HG03521 (cell line): ENCODE results near the gene PDE3A.
"Not testable (repeated sequence)": the region's sequence is repeated elsewhere in the genome, so short reads cannot be mapped to it uniquely, and the experiment has no call there.

ENCODE experiments used
- ATAC-seq: cut with Tn5 transposase; IDR thresholded peaks from one replicate; pipeline ENCODE4 v1.9.1; 2021; ENCODE audit warnings: mild to moderate bottlenecking, moderate library complexity; ENCODE audit not compliant: unreplicated experiment

The PDE3A gene

DNA sequence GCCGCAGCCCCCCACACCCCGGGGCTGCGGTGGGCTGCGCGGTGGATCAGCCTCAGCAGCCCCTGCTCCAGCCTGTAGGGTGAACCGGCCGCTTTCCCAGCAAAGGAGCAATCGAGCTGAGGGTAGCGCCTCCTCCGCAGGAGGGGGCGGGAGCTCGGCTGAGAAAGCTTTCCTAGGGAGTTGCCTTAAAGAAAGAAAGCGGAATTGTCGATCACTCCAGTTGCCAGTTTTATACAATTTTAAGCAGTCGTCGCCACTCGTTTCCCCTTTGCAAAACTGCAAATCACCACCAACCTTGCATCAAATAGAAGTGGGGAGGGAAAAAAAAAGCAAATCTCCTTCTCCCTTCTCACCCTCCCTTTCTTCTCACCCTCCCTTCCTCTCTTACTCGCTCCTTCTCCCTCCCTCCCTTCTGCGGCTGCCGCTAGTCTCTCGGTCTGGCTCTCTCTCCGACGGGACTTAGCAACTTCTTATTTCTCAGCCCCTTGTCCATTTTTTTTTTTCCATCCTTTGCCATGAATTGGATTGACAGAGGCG lies at the start of gene PDE3A:
Gene PDE3A, plus strand, starts transcription at position 424 of the 537 bp plus-strand sequence. CDS start 748 bp downstream, outside the sequence.
- ATAC-seq = no peak

DNA sequence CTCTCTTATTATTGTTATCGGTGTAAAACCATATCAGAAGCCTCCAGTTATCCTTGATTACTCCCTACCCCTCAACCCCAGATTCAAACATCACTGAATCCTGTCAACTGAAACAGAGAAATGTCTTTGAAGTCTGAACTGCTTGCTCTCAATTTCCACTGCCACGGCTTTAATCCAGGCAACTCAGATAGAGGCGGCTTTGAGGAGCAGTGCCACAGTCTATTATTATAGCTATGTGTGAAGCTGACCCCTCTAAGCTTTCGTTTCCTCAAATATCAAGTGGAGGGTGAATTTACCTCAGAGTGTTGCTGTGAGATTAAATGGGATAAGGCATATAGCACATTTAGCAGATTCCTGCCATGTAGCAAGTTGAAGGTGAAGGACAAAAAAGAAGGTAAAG lies 49.0 kb upstream of the PDE3A start:
- ATAC-seq = no peak

DNA sequence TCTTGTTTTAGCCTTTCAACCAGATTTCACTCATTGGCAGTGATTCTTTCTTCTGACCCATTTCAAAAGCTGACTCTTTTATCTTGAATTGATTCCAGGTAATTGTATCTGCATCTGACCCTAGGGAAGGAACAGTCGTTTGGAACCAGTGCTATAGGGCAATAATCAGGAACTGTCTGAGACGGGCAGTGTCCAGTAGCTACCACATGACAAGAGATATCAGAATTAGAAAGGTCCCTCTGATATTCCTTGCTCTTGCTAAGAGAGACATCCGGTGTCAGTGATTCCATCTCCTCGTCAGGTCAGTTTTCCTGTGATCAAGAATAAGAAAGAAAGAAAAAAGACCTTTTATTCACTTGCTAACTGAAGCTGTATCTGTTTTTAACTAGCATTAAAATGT lies 47.8 kb upstream of the PDE3A start:
- ATAC-seq = no peak

DNA sequence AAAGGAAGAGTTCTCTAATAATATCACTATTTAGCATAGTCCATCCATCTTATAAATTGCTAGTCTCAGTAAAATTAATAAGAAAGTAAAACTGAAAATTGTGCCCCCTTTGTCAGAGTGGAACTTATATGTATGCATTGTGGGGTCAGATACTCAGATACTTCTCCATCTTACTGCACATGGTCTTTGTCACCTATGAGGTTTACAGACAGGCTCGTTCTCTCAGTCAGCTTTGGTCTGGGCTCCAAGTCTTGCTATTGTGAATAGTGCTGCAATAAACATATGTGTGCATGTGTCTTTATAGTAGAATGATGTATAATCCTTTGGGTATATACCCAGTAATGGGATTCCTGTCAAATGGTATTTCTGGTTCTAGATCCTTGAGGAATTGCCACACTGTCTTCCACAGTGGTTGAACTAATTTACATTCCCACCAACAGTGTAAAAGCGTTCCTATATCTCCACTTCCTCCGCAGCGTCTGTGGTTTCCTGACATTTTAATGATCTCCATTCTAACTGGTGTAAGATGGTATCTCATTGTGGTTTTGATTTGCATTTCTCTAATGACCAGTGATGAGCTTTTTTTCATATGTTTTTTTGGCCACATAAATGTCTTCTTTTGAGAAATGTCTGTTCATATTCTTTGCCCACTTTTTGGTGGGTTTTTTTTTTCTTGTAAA lies 37.4 kb upstream of the PDE3A start:
- ATAC-seq = not testable (repeated sequence)

DNA sequence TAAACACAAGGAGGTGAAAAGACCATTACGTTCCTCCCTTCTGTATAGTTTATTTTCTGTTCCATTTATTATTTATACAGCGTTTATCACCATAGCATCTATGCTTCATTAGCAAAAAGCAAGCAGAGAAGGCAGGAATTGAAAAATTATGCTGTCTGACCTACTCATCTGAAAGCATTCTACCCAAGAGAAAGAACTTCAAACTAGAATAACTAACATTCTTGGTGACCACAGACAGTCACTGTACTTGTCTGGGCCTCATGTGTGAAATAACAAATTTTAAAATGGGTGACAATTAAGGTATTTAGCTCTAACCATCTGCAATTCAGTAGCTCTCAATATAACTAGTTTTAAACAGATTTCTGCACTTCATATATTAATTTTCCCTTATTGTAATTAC lies 29.3 kb upstream of the PDE3A start:
- no peak for ATAC-seq

DNA sequence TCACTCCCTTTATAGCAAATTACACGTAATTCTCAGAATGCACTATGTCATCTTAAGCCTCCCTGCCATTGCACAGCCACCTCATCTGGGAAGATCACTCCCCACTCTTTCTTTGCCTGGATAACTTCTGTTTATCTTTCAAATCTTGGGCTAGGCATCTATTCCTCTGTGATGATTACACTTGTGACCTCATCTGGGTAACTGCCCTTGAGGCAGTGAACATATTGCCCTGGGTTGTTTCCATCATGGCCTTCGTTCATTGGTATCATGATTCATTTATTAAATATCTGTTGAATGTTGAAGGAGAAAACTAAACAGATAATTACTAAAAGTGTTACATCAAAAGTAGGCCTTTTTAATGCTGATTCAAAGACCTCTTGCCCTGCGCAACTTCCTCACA lies 26.2 kb upstream of the PDE3A start:
- ATAC-seq = no peak

DNA sequence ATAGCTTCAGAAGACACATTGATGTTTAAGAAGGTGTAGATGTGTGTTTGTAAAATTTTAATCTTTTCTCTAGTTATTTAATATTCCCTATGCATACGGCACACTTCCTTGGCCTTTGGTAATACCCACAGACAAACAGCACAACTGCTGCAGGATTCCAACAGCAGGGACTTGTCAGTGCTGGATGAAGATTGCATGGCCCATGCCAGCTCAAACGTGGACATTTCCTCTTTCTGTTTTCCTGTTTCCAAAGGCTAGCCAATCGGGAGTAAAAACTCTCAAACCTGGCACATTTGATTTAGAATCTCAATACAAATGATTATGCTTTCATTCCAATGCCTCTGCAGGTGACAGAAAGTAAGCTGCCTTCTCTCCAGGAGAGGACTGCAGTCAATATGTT lies 22.5 kb upstream of the PDE3A start:
- ATAC-seq = no peak

DNA sequence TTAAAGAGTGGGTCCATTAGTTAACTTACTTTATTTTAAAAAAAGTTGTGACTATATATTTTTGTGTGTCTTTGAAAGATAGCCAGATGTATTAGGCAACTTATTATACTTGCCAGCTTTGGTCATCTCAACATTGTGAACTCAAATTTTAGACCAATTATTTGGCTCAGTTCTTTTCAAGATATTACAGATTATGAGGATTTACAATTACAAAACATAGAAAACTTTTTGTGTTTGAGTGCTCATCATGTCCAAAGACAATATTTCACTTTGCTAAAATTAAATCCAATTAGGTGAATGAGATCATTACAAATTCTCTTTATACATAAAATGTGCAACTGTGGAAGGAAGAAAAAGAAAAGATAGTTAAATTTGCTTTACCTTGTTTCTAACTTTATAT lies 18.3 kb upstream of the PDE3A start:
- ATAC-seq = no peak

DNA sequence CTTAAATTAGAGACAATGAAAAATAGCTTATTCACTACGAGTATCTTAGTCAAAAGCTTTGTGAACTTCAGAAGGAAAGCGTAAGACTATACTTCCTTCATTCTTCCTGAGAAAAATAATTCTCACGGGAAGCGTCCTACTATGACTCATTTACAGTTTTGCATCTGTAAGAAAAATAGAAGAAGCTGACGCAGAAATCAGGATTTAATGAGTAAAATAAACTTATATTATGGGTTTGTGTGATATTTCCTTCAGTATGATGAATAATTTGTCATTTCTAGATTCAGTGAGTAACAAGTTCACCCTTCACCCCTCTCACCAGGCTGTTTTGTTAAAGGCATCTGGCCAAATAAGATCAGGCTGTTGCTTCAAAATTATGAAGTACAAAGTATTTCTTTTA lies 17.8 kb upstream of the PDE3A start:
- ATAC-seq = no peak

DNA sequence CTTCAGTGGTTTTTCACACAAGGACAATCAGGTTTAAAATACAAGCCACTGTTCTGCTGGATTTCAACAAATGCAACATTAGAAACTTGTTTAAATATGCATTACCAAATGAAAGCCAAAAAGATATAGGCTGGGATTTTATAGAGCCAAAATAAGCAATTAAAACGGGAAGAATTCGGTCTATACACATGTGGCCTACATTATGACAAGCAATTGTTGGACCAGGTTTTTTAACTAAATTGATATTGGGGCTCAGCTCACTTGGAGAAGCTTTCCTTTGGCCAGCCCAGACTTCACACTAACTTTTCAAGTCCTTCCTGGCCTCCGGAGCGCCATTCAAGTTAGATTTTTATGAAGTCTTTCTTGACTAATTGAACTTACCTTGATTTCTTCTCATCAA lies 16.9 kb upstream of the PDE3A start:
- ATAC-seq = no peak

DNA sequence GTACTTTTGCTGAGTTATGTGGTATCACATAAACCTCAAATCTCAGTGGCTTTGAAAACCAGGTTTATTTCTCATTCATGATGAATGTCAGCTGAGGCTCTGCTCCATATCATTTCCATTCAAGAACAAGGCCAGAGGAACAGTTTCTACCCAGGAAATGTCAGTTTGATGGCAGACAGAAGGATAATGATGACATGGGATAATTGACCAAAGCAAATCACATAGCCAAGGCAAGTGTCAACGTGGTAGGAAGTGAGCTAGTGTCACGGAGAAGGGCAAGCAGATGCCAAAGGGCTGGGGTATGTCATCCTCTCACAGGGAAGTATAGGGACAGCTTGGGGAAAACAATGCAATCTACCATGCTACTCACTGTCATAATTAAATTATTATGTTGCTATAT lies 12.3 kb upstream of the PDE3A start:
- ATAC-seq = no peak

DNA sequence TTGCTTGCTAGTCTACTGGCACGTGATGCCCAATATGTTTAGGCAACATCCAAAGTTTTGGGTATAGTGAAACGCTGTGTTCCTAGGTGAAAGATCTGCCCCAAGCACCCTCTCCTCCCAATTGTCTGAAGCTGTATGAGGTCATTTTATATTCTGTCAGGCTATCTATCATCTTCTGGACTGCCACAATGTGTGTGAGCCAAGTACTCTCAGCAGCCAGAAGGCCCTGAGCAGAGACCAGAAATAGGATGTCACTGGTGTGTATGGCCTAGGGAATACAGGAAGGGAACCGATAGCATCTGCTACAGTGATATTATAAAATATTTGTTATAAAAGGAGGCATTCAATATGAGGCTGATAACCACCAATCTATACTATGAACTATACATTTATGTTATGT lies 7.9 kb upstream of the PDE3A start:
- ATAC-seq = no peak

DNA sequence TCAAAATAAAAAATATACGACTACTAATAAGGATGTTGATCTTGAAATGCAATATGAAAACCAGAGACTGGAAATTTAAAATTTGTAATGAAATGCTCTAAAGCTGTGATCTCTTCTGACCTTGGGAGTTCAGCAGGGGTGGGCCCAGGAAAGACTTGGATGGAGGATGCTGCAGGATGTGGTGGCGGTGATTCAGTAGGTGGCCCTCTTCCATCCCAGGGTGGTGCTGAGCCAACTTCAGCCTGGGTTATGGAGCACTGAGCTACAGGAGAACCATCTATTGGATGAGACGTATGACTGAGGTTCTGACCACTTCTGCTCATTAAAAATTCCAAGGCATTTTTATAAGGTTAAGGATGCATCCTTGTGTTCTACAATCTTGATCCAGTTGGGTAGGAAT lies 6.9 kb upstream of the PDE3A start:
- ATAC-seq = no peak

DNA sequence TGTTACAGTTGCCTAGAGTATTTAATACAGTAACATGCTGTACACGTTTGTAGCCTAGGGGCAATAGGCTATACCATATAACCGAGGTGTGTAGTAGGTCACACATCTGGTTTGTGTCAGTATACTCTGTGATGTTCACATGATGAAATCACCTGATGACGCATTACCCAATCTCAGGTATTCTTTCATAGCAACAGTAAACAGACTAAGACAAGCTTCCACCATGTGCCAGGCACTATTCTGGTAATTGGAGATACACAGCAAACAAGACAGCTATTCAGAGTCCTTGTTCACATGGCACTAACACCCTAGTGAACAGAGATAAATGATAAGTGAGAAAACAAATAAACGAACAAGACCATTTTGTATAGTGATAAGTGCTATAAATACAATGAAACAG lies 3.8 kb upstream of the PDE3A start:
- no peak for ATAC-seq

DNA sequence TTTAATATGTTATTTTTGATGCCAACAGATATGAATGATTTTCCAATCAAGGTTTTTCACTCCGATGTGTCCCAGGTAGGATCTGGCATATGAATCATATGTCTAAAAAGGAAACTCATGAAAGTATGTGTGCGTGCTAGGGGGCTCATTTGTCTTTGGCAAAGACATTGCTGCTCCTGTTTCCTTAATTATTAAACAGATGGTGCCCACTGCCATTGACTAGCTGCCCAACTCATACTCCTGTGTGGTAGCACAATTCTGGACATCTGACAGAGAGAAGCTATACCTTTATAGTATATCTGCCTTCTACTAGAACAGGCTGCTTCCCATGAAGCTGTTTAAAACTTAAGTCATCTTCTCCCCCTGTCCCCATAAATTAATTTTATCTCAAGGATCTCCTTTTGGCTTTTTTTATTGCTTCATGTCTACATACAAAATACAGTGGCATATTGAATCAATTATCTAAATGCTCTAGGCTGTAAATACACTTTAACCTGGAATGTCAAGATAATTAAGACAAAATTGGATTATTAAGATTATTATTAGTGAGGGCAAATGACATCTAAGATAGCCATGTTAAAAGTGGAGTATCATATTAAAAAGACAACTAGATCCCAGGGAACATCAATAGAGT lies 1.4 kb upstream of the PDE3A start:
- ATAC-seq = no peak

DNA sequence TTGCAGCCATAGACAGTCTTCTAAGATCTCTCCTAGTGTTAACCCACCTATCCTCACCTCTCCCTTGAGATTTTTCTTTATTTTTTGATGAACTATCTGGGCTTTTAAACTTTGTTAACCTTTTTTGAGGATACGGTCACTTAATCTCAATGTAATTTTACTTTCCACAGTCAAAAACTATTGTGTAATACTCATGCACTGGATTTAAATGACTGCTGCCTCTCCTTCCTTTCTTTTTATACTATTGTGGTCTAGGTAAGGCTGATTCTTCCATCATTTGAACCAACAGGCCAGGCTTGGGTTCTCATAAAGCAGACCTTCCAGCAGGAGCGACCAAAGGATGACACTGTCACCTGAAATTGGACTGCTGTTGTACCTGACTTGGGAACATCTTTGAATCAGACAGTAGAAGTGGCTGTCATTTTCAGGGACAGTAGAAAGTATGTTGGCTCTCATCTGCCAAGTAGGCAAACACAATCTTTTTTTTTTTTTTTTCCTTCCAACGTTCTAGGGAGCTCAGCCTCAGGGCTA lies 689 bp upstream of the PDE3A start:
- no peak for ATAC-seq

DNA sequence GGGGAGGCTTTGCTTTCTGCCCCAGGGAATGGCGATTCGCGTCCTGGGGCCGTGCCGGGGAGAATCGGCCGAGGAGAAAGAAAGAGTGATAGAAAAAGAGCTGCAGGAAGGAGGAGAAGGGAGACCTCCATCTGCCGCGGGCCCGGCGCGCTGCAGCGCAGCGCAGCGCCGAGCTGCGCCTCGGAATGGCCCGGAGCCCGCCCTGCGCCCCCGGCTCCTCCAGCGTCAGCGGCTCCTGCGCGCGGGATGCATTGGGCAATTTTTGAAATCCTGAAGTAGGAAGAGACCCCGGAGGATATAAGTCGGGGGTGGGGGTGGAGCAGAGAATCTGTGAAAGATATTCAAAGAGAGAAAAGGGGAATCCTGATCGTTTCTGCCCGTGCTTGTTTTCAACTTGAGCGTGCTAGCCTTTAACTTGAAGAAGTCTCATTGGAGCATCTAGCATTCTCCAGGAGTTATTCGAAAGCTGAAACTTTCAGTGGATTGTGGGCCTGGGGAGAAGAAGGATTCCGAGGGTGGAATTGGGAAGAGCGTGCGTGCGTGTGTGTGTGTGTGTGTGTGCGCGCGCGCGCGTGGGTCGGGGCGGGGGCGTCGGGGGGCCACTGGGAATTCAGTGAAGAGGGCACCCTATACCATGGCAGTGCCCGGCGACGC lies 441 bp downstream of the PDE3A start:
- ATAC-seq = no peak

DNA sequence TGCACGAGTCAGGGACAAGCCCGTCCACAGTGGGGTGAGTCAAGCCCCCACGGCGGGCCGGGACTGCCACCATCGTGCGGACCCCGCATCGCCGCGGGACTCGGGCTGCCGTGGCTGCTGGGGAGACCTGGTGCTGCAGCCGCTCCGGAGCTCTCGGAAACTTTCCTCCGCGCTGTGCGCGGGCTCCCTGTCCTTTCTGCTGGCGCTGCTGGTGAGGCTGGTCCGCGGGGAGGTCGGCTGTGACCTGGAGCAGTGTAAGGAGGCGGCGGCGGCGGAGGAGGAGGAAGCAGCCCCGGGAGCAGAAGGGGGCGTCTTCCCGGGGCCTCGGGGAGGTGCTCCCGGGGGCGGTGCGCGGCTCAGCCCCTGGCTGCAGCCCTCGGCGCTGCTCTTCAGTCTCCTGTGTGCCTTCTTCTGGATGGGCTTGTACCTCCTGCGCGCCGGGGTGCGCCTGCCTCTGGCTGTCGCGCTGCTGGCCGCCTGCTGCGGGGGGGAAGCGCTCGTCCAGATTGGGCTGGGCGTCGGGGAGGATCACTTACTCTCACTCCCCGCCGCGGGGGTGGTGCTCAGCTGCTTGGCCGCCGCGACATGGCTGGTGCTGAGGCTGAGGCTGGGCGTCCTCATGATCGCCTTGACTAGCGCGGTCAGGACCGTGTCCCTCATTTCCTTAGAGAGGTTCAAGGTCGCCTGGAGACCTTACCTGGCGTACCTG lies 1.1 kb downstream of the PDE3A start:
- ATAC-seq = no peak

DNA sequence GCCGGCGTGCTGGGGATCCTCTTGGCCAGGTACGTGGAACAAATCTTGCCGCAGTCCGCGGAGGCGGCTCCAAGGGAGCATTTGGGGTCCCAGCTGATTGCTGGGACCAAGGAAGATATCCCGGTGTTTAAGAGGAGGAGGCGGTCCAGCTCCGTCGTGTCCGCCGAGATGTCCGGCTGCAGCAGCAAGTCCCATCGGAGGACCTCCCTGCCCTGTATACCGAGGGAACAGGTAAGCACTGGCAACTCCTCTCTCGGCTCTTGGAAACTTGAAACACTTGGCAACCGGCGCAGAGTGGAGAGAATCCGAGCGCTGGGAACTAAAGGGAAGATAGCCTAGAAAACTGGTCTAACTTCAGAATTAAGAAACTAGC lies 1.7 kb downstream of the PDE3A start:
- no peak for ATAC-seq

DNA sequence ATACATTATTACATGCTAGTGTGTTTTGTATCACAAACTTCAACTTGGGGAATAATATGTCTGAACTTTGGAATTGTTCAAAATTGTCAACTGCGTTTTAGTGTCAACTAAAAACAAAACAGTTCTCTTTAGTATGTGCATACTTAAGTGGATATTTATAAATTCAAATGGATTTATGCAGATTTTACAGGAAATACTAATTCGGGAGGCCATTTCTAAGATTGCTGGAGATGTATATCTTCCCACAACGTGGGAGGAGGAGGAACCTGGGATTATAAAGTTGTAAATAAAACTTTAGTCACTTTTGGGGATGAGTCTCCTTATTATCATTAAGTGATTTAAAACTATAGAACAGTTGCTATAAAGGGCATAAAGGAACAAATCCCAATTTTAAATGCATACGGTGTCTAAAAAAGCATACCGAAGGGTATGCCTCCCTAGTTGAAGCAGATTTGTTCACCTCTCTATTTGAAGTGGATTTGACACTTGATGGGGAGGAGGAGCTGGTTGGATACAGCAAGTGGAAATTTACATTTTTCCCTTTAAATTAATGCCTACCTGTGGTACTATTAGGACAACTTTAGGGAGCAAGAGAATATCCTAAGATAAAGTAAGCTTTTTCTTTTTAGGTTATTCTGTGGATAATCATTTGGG lies 2.7 kb downstream of the PDE3A start:
- ATAC-seq = no peak
